Smooth muscle cell (in vitro differentiated cells): ENCODE results near the gene DPP10. TPM values are rescaled to one million over a fixed set of nuclear protein-coding genes. Genes with fewer than 3 reads are reported as not detected.

Experiments
- DNase-seq: peaks from one replicate; lab custom pipeline; 2025; ENCODE audit not compliant: unreplicated experiment; lab: John Stamatoyannopoulos, UW
- H2AFZ ChIP-seq: fragments of 200-600 bp; sonication (generic); 2 replicates; pipeline ENCODE4 v1.6.0; 2016; ENCODE audit warnings: antibody characterized with exemption, low read depth, mild to moderate bottlenecking
- H3F3A ChIP-seq: fragments of 200-600 bp; sonication (generic); 2 replicates; pipeline ENCODE4 v1.6.0; 2017; ENCODE audit warnings: antibody characterized with exemption, low read depth
- H3K27ac ChIP-seq: fragments of 200-600 bp; sonication (generic); 2 replicates; pipeline ENCODE4 v1.5.1; 2016; ENCODE audit warnings: low read depth, mild to moderate bottlenecking
- H3K27me3 ChIP-seq: fragments of 200-600 bp; sonication (generic); 2 replicates; pipeline ENCODE4 v1.6.1; 2016; ENCODE audit warnings: low read depth, mild to moderate bottlenecking
- H3K36me3 ChIP-seq: fragments of 200-600 bp; sonication (generic); 2 replicates; pipeline ENCODE4 v1.5.1; 2016; ENCODE audit warnings: low read depth
- H3K4me1 ChIP-seq: fragments of 200-600 bp; sonication (generic); 2 replicates; pipeline ENCODE4 v1.5.1; 2016; ENCODE audit warnings: low read depth
- H3K4me2 ChIP-seq: fragments of 200-600 bp; sonication (generic); 2 replicates; pipeline ENCODE4 v1.6.0; 2016; ENCODE audit warnings: mild to moderate bottlenecking
- H3K4me3 ChIP-seq: fragments of 200-600 bp; sonication (generic); 2 replicates; pipeline ENCODE4 v1.5.1; 2016; ENCODE audit warnings: mild to moderate bottlenecking
- H3K79me2 ChIP-seq: fragments of 200-600 bp; sonication (generic); 2 replicates; pipeline ENCODE4 v1.6.0; 2016; ENCODE audit warnings: low read depth, mild to moderate bottlenecking
- H3K9ac ChIP-seq: fragments of 200-600 bp; sonication (generic); 2 replicates; pipeline ENCODE4 v1.6.0; 2016; ENCODE audit warnings: low read depth
- H3K9me3 ChIP-seq: fragments of 200-600 bp; sonication (generic); replicated peaks from 2 replicates; pipeline ENCODE4 v1.5.1; 2016; ENCODE audit warnings: low read depth
- H4K20me1 ChIP-seq: fragments of 200-600 bp; sonication (generic); 2 replicates; pipeline ENCODE4 v1.6.0; 2016; ENCODE audit warnings: low read depth
- CTCF ChIP-seq: fragments of 200-600 bp; sonication (generic); IDR thresholded peaks from 2 replicates; pipeline ENCODE4 v1.5.1; 2017; ENCODE audit warnings: borderline replicate concordance, mild to moderate bottlenecking, antibody characterized with exemption; ENCODE audit not compliant: insufficient read depth, poor library complexity, severe bottlenecking
- WGBS: methylation state at CpG from one replicate; pipeline ENCODE4 v1.1.7; 2016; ENCODE audit warnings: low lambda C conversion rate; 5-methylcytosine and 5-hydroxymethylcytosine counted together
- polyA plus RNA-seq: library from polyadenylated mRNA; unstranded; fragments of >200 nt; fragmentation: Nextera tagmentation; extraction: Ambion mirVana; gene quantifications from 2 replicates; pipeline ENCODE4 v1.2.1, GENCODE V29; 2016
- total RNA-seq: library from RNA; depleted of rRNA; stranded (reverse); fragments of >200 nt; gene quantifications from 2 replicates; pipeline ENCODE4 v1.2.3, GENCODE V29; 2014

Gene DPP10
- total and polyA plus RNA-seq, 2 experiments from 2014 or later: 3.6 TPM; not detected in 1

- Histone ChIP-seq H3K4me2 (no peak overlapping the region), H3K9me3 (no peaks in the 10 kb centered on the region), H2AFZ (no peak overlapping the region), H3F3A (no peaks in the 10 kb centered on the region), H3K4me1 (no peaks in the 10 kb centered on the region), H3K9ac (no peak overlapping the region), H3K27ac (no peak overlapping the region), H3K36me3 (no peaks in the 10 kb centered on the region), H4K20me1 (no peaks in the 10 kb centered on the region), H3K27me3 (no peaks in the 10 kb centered on the region), H3K79me2 (no peaks in the 10 kb centered on the region), H3K4me3 (no peak overlapping the region)
- TF ChIP-seq CTCF: no peak
- DNase-seq: no peak
- 89% methylated on average over 6 of the region's 6 CpGs for WGBS
These were observed 417.5 kb downstream of the DPP10 start for GRCh38 chr2:114859726-114860510.

- Histone ChIP-seq H3K4me1 (no peaks in the 10 kb centered on the region), H3K27ac (no peak overlapping the region), H3K27me3 (no peaks in the 10 kb centered on the region), H3K4me2 (no peak overlapping the region), H3K36me3 (no peaks in the 10 kb centered on the region), H3K79me2 (no peaks in the 10 kb centered on the region), H3K9me3 (no peaks in the 10 kb centered on the region), H3K9ac (no peak overlapping the region), H3F3A (no peaks in the 10 kb centered on the region), H2AFZ (no peak overlapping the region), H3K4me3 (no peak overlapping the region), H4K20me1 (no peaks in the 10 kb centered on the region)
- no peak for TF ChIP-seq CTCF
- 84% methylated on average over 1 of the region's 1 CpG for WGBS
- DNase-seq: no peak
These were observed 419.8 kb downstream of the DPP10 start for GRCh38 chr2:114862243-114862642.

DNA sequence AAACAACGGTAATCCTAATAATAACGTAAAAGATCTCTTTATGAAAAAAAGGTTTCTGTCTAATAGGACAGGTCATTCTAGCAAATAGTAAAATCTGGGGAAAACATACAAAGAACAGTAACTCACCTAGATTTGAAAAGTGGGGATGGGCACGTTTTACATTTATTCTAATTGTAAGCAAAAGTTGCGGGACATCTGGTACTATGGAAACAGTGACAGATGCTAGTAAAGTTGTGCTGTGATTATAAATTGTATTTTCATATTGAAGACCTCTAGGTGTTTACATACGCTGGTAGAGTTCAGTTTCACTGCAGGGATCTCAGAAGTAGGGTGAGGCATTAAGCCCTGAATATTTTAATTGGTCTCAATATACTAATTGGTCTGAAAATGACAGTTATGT is 422.5 kb downstream of the DPP10 start:
- Histone ChIP-seq H3K4me3 (no peak overlapping the region), H3K9ac (no peak overlapping the region), H3F3A (no peaks in the 10 kb centered on the region), H3K9me3 (no peaks in the 10 kb centered on the region), H4K20me1 (no peaks in the 10 kb centered on the region), H3K36me3 (no peaks in the 10 kb centered on the region), H3K27me3 (no peaks in the 10 kb centered on the region), H3K79me2 (no peaks in the 10 kb centered on the region), H3K4me1 (no peaks in the 10 kb centered on the region), H2AFZ (no peak overlapping the region), H3K27ac (no peak overlapping the region), H3K4me2 (no peak overlapping the region)
- 91% methylated on average over 5 of the region's 5 CpGs for WGBS
- TF ChIP-seq CTCF: no peak
- DNase-seq: no peak

- no peaks in the 10 kb centered on the region for H3K27me3 ChIP-seq
- no peaks in the 10 kb centered on the region for H4K20me1 ChIP-seq
- no peak overlapping the region for H3K4me2 ChIP-seq
- no peak for DNase-seq
- H3K4me3 ChIP-seq: no peak overlapping the region
- H3K79me2 ChIP-seq: no peaks in the 10 kb centered on the region
- no peaks in the 10 kb centered on the region for H3K9me3 ChIP-seq
- H3K36me3 ChIP-seq: no peaks in the 10 kb centered on the region
- no peaks in the 10 kb centered on the region for H3F3A ChIP-seq
- H2AFZ ChIP-seq: no peak overlapping the region
- 81% methylated on average over 3 of the region's 3 CpGs for WGBS
- H3K27ac ChIP-seq: no peak overlapping the region
- TF ChIP-seq CTCF: no peak
- no peak overlapping the region for H3K9ac ChIP-seq
- H3K4me1 ChIP-seq: no peaks in the 10 kb centered on the region
These were observed 437.6 kb downstream of the DPP10 start for GRCh38 chr2:114880046-114880445.
